Measurements from ENCODE around the gene DDR1. TPM values are rescaled to one million over a fixed set of nuclear protein-coding genes. Genes with fewer than 3 reads are reported as not detected.
A peak's percentile ranks its signal among the peaks of the same experiment; 100 is the strongest.

Gene DDR1
- total RNA-seq, 3 donors from 2014 or later, result 145 to 336 (median 271) TPM

DNA sequence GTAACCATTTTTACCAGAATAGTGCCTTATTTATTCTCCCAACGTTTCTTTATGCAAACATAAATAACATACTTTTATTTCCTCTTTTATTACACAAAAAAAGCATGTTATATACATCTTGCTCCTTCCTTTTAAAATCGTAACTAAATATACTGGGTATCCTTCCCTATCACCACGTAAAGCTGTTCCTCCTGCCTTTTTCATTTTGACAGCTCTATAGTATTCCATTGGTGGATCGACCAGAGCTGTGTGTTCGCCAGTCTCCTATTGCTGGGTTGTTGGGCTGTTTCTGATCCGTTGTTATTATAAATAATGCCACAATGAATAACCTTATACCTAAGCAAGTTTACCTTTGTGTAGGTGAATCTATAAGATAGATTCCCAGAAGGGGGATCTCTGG is 46.9 kb upstream of the DDR1 start:
- no peak overlapping the region for H3K4me3 ChIP-seq
- peaks cover 8% of the 10 kb centered on the region for H3K4me1 ChIP-seq (ENCODE audit: low read depth)
- ATAC-seq (no peak), DNase-seq (no peak)
- intact Hi-C loops (cut with DNase I, micrococcal nuclease), result no loop called here
- no peaks in the 10 kb centered on the region for H3K9me3 ChIP-seq
- TF ChIP-seq, protein P1, sequence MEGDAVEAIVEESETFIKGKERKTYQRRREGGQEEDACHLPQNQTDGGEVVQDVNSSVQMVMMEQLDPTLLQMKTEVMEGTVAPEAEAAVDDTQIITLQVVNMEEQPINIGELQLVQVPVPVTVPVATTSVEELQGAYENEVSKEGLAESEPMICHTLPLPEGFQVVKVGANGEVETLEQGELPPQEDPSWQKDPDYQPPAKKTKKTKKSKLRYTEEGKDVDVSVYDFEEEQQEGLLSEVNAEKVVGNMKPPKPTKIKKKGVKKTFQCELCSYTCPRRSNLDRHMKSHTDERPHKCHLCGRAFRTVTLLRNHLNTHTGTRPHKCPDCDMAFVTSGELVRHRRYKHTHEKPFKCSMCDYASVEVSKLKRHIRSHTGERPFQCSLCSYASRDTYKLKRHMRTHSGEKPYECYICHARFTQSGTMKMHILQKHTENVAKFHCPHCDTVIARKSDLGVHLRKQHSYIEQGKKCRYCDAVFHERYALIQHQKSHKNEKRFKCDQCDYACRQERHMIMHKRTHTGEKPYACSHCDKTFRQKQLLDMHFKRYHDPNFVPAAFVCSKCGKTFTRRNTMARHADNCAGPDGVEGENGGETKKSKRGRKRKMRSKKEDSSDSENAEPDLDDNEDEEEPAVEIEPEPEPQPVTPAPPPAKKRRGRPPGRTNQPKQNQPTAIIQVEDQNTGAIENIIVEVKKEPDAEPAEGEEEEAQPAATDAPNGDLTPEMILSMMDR (IDR thresholded peaks at IDR 0.05), result no peak
- H3K36me3 ChIP-seq (ENCODE audit: low read depth), result no peaks in the 10 kb centered on the region

DNA sequence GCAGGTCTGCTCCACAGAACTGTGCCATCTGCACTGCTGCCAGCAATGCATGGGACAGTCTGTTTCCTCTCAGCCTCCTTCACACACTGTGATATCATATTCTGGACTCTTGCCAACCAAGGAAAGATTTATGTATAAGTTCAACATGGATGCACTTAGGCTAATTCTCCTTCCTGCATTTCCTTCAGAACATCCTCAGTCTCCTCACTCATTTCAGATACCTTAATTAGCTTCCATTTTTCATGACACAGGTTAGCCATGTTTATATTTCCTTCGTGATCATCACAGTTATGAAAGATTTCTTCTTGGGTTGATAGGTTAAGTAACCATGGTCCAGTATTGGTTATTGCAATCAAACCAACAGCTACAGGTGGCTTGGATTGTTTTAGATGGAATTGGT is 46.4 kb upstream of the DDR1 start:
- TF ChIP-seq, protein P1 (IDR thresholded peaks at IDR 0.05), result no peak
- Histone ChIP-seq H3K4me3 (no peak overlapping the region), H3K36me3 (ENCODE audit: low read depth) (no peaks in the 10 kb centered on the region), H3K4me1 (ENCODE audit: low read depth) (peaks cover 8% of the 10 kb centered on the region), H3K9me3 (no peaks in the 10 kb centered on the region)
- ATAC-seq, result no peak
- intact Hi-C loops (cut with DNase I, micrococcal nuclease), result no loop called here
- no peak for DNase-seq

DNA sequence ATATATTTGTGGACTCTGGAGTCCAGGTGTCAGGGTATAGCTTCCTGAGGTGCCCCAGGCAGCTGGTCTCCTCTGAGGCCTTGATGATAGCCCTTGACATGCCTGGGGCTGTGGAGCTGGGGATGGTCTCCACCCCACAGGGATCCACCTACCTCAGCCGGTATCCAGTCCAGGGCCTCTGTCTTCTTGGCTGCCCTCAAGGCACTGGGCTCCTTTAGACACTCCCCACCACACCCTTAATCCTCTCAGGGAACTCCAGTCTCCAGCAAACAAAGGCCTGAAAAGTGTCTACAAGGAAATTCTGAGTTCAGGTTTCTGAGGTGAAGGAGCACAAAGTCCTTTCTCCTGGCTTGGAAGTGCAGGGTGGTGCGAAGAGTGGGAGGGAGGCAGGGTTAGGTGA is 44.6 kb upstream of the DDR1 start:
- Histone ChIP-seq H3K4me1 (ENCODE audit: low read depth) (peaks cover 8% of the 10 kb centered on the region), H3K9me3 (no peaks in the 10 kb centered on the region), H3K36me3 (ENCODE audit: low read depth) (no peaks in the 10 kb centered on the region), H3K4me3 (no peak overlapping the region)
- DNase-seq (peak in 2 of 3 donors; percentile 72 to 78), ATAC-seq (peak; percentile 95)
- intact Hi-C loops (cut with DNase I, micrococcal nuclease), result no loop called here
- TF ChIP-seq, protein P1 (IDR thresholded peaks at IDR 0.05), result no peak

DNA sequence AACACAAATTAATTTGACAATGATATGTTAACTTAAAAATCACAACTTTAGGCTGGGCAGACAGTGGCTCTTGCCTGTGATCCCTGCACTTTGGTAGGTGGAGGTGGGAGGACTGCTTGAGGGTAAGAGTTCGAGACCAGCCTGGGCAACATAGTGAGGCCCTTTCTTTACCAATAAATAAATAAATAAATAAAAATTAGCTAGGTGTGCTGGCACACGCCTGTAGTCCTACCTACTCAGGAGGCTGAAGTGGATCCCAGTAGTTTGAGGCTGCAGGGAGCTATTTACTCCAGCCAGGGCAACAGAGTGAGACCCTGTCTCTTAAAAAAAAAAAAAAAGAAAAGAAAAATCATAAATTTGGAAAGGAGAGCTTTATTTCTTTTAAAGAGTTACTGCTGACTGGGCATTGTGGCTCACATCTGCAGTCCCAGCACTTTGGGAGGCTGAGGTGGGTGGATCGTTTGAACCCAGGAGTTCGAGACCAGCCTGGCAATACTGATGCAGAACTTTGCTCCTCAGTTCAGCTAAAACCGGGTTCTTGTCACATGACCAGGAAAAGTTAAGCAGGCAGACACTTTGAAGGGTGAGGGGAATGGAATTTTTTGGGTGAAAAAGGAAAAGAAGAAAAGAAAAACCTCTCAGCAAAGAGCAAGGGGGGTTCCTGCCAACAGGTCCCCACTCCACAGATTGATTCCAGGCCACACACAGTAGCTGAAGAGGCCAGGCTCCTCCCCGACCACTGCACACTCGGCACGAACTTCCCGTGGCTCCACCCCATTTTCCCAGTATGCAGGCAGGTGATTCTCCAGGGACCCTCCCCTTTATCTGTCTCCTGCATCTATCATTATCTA is 44.0 kb upstream of the DDR1 start:
- Histone ChIP-seq H3K4me3 (no peak overlapping the region), H3K9me3 (no peaks in the 10 kb centered on the region), H3K4me1 (ENCODE audit: low read depth) (peaks cover 8% of the 10 kb centered on the region), H3K36me3 (ENCODE audit: low read depth) (no peaks in the 10 kb centered on the region)
- TF ChIP-seq, protein P1 (IDR thresholded peaks at IDR 0.05), result no peak
- DNase-seq (peak in 2 of 3 donors; percentile 42 to 47), ATAC-seq (peak; percentile 22)
- intact Hi-C loops (cut with DNase I, micrococcal nuclease), result no loop called here

DNA sequence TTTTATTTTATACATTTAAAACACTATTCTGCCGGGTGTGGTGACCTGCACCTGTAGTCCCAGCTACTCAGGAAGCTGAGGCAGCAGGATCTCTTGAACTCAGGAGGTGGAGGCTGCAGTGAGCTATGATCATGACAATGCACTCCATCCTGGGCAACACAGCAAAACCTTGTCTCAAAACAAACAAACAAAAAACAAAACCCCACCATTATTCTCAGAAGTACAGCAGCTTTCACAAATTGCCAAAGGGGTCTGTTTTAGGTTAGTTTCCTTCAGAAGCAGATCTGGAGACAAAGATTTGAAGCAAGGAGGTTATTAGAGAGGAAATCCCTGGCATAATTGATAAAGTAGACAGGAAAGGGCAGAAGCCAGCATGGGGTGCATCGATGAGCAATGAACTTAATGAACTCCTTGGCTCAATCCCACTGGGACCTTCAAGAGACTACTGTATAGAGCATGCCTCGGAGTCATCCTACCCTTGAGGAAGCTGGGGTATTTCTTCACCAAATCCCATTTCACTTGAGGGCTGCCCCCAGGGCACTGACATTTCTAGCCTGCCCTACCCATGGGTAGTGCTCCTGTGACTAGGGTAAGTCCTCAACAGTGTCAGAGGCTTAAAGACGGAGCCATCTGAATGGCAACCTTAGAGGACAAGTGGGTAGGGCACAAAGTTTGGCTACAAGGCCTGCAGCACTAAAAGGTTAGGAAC is 43.2 kb upstream of the DDR1 start:
- no peaks in the 10 kb centered on the region for H3K36me3 ChIP-seq (ENCODE audit: low read depth)
- TF ChIP-seq, protein P1 (IDR thresholded peaks at IDR 0.05), result no peak
- no peak overlapping the region for H3K4me3 ChIP-seq
- ATAC-seq, result no peak
- intact Hi-C loops (cut with DNase I, micrococcal nuclease), result no loop called here
- H3K4me1 ChIP-seq (ENCODE audit: low read depth), result peaks cover 8% of the 10 kb centered on the region
- no peaks in the 10 kb centered on the region for H3K9me3 ChIP-seq
- DNase-seq, result no peak
